ENCODE data around the gene NABP2.

NABP2 gene

GRCh38 chr12:56216461-56216860 is 7.7 kb upstream of the NABP2 start:
- no peak for FAIRE-seq

GRCh38 chr12:56219840-56220239 is 4.3 kb upstream of the NABP2 start:
- no peak for FAIRE-seq

DNA sequence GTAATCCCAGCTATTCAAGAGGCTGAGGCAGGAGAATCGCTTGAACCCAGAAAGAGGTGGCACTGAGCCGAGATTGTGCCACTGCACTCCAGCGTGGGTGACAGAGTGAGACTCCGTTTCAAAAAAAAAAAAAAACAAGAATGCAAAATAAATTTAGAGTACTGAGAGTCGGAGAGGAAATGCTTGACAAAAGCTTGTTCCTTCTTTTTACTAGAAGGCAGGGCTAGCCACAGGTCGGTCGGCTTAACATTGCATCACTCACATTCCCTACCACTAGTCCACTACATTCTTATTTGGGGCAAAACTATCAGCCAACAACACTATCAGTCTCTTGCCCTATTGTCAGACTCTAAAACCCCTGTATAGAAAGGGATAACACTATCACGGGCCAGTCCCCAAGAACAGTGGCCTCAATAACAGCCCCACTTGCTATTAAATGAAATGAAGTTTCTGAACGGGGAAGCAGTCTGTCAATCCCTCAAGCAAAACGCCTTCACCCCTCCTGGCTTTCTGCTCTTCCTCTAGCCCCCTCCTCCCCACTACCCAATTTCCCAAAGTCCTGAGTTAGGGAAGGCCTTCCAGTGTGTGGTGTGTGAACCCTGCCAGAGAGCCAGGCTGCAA is 3.4 kb upstream of the NABP2 start:
- FAIRE-seq = no peak

- no peak for FAIRE-seq
Measured at GRCh38 chr12:56221232-56221756, 2.8 kb upstream of the NABP2 start.

DNA sequence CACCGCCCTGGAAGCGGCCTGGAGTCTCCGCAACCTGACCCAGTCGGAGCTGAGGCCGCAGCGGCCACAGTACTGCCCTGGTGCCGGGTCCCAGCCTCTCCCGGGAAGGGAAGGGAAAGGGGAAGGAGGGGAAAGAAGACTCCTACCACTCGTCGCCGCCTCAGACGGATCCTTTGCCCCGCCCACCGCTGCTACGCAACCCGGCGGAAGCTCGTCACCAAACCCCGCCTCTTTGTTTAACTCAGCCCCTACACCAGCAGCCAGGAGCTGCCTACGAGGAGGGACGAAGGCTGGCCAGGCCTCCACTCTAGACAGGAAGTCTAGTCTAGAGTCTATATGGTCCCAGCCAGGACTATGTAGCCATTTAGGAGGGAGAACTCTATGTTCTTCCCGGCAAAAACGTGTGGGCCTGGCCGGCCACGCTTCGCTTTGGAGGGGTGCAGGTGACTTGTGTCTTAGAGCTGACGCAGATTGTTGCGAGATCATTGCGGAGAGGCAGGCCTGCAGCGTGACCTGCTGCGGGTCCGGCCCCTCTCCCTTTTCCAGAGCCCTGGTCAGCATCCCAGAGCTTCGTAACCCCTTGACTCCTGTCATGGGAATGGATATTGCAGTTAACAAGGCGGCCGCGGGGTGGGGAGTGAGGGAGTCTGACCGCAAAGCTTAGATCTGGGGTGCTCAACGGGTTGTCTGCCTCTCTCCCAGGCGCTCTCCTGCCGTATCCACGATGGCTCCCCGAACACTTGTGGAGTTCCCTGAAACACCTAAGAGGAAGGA is 2.2 kb upstream of the NABP2 start, which contains the start of gene RNF41:
TSS of gene RNF41 (minus strand) at position 166 of the 774 bp plus-strand sequence. CDS start 7,875 bp downstream, outside the sequence.
- FAIRE-seq = no peak

- no peak for FAIRE-seq
Measured at GRCh38 chr12:56222531-56222895, 1.6 kb upstream of the NABP2 start.

GRCh38 chr12:56223571-56224101 is 506 bp upstream of the NABP2 start:
- no peak for FAIRE-seq

DNA sequence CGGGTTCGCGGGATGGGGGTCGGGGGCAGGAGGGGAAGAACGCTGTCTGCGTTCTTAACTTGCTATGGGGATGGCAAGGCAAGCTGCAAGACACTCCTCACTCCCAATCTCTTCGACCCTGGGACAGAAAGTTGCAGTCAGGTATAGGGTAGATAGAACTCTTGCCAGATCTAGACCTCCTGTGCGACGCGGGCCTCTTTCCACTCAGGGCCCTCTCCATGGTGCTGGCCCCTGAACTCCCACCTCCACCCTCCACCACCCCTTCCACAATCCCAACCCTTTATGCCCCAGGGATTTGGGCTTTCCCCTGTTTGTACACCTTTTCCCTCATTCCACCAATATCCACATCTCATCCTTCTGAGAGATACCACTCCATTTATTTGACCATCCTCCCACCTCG is 812 bp downstream of the NABP2 start:
- no peak for FAIRE-seq

DNA sequence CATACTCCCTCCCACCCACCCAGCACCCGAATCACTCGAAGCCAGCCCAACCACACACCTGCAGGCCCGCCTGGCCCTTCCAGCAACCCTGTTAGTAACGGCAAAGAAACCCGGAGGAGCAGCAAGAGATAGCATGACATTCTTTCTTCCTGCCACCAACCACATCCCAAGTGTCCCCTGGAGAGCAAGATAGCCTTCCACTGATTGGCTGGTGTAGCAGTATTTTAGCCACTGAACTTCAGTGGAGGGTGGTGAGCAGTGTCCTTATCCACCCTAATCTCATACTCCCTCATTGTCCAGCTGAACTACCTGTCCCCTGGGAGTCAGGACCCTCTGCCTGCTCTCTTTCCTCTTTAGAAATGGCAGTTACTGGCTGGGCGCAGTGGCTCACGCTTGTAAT is 4.9 kb downstream of the NABP2 start:
- no peak for FAIRE-seq

- FAIRE-seq = no peak
Measured at GRCh38 chr12:56229916-56230431, 5.8 kb downstream of the NABP2 start, which contains the start of gene SLC39A5. Gene SLC39A5 (plus strand): TSS chr12:56230051. CDS start chr12:56231275, 1,224 bp downstream.

- FAIRE-seq = no peak
Measured at GRCh38 chr12:56230432-56231183, 6.5 kb downstream of the NABP2 start.

- no peak for FAIRE-seq
Measured at GRCh38 chr12:56231184-56231582, 7.0 kb downstream of the NABP2 start.

DNA sequence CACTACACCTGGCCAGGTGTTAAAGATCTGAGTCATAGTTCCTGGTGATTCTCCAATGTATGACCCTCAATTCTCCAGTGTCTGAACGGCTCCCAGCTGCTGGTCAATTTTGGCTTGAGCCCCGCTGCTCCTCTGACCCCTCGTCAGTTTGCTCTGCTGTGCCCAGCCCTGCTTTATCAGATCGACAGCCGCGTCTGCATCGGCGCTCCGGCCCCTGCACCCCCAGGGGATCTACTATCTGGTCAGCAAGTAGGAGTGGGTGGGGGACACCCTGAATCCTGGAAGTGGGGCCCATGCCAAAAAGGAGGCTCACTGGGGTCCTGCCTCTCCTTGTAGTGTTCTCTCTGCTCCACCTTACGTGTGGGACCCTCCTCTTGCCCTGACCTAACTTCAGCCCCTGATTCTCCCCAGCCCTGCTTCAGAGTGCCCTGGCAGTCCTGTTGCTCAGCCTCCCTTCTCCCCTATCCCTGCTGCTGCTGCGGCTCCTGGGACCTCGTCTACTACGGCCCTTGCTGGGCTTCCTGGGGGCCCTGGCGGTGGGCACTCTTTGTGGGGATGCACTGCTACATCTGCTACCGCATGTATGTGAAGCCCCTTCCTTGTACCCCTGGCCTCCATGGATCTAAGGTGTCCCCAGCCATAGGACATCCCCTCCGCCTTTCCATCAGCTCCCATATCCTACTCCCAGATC is 10.7 kb downstream of the NABP2 start:
- no peak for FAIRE-seq

DNA sequence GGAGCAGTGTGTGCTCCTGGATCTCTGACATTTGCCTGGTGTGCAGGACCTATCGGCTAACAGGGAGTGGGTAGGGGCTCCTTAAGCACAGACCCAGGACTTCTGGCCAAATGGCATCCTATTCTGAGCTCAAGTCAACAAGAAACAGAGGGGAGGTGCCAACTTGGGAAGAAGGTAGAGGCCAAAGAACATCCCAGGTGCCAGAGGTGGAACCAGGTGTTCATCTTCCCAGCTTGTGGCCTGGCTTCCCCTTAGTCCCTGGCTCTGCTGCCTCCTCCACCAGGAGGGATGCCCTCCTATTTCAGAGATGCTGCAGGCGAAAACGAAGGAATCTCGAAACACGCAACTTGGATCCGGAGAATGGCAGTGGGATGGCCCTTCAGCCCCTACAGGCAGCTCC is 11.9 kb downstream of the NABP2 start:
- no peak for FAIRE-seq

DNA sequence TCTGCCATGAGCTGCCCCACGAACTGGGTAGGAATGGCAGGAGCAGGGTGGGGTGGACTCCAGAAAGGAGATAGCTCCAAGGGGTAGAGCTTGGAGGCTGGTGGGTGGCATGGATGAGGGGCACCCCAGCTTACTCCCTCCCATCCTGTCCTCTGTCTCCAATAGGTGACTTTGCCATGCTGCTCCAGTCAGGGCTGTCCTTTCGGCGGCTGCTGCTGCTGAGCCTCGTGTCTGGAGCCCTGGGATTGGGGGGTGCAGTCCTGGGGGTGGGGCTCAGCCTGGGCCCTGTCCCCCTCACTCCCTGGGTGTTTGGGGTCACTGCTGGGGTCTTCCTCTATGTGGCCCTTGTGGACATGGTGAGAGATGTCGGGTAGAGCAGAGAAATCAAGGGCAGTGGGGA is 12.8 kb downstream of the NABP2 start:
- FAIRE-seq = no peak

- FAIRE-seq = no peak
Measured at GRCh38 chr12:56237552-56237951, 13.4 kb downstream of the NABP2 start.

DNA sequence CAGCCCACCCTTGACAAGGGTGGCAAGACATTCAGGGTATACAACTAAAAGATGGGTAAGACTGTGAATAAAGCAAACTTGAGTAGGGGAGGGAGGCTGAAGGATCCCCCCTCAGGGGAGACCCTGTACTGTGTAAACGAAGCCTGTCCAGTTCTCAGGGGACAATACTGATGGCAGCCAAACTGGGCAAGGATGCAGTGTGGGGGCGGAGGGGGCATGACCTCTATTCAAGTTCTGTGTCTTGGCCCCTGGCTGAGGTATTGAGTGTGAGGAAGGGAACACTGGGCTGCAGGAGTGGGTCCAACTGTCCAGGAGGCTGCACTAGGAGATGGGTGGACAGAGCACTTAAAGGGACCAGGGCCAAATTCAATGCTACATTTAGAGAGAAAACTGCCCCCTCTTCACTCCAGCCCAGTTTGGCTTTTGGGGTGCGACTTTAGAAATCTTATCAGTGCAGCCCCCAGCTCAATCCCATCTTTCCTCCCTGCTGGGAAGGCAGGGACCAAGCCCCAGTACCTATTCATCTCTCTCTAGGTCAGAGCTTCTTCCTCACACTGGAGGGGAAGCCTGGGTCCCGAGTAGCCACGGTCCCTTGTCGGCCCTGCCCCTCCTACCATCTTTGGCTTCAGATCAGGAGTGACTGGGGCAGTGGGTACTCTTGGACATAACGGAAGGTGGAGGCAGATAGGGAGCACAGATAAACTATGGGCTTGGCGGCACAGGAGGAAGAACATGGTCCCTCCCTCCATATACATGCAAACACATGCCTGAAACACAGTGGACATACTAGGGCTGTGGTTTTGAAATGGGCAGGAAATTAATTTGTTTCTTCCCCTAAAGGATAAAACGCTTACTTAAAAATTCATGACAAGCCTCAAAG is 17.5 kb downstream of the NABP2 start:
- no peak for FAIRE-seq

- no peak for FAIRE-seq
Measured at GRCh38 chr12:56242986-56243385, 18.8 kb downstream of the NABP2 start.

DNA sequence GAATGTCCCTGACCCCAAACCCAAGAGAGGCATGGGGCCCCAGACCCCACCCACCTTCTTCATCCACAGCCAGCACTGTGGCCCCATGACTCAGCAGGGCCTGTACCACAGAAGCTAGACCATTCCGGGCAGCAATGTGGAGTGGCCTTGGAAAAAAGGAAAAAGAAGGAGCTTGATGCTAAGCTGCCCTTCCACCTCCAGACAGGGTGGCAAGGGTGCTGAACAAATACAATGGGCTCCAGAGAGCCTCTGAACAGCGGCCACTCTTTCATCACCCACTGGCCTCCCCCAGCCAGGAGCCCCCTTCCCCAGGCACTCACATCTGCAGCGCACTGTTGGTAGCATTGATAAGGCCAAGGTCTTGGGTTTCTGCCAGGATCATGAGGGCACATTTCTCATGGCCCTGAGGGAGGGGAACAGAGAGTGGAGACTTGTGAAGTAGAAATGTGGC is 19.6 kb downstream of the NABP2 start:
- FAIRE-seq = no peak

DNA sequence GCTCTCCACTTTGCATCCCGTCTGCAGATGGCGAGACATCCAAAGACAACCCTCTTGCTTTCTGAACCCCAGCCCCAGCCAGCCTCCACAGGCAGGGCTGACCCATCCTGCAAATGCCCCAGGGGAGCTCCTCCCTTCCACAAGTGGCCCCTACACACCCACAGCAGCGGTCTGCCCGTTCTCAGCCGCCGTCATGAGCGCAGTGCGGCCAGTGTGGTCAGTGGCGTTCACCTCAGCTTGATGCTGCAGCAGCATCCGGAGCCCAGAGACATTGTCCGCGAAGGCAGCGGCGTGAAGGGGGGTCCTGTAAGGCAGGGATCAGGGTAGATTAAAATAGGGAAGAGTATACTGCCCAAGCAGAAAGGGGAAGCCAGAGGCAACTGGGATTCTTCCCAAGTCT is 20.4 kb downstream of the NABP2 start:
- FAIRE-seq = no peak

DNA sequence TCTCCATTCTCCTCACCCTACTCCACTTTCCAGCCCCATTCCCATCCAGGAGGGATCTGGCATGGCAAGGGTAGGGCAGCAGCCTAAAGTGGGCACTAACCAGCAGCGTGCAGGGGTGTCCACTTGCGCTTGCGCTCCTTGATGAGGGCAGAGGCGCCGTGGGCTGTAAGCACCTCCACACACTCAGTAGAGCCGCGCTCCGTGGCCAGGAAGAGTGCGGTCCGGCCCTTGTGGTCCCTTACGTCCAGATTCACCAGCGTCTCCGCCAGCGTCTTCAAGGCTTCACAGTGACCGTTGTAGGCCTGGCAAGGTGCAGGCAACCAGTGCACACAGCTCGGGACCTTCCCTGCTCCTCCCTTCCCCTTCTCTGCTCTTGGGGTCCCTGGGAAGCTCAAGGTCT is 23.8 kb downstream of the NABP2 start:
- FAIRE-seq = no peak
